ENCODE measurements around the gene MED12L.

MED12L gene

GRCh38 chr3:151327571-151328198, 242.2 kb downstream of the MED12L start:
- DNase-seq (ENCODE audit: low read depth in 2 of 2), result no peak

- DNase-seq (ENCODE audit: low read depth in 2 of 2), result peak in 1 of 2 donors; percentile 7
These were observed 243.0 kb downstream of the MED12L start for GRCh38 chr3:151328298-151328995.

- DNase-seq (ENCODE audit: low read depth in 2 of 2), result no peak
These were observed 243.9 kb downstream of the MED12L start, which contains the start of gene P2RY13 for GRCh38 chr3:151329363-151329762. Gene P2RY13 (minus strand): TSS chr3:151329549. CDS start chr3:151329528, 21 bp downstream.

GRCh38 chr3:151330379-151330778, 244.9 kb downstream of the MED12L start:
- no peak for DNase-seq (ENCODE audit: low read depth in 2 of 2)

- DNase-seq (ENCODE audit: low read depth in 2 of 2), result no peak
These were observed 245.4 kb downstream of the MED12L start for GRCh38 chr3:151330899-151331298.

GRCh38 chr3:151331696-151332095, 246.2 kb downstream of the MED12L start:
- no peak for DNase-seq (ENCODE audit: low read depth in 2 of 2)

- no peak for DNase-seq (ENCODE audit: low read depth in 2 of 2)
These were observed 260.4 kb downstream of the MED12L start for GRCh38 chr3:151345859-151346258.

- DNase-seq (ENCODE audit: low read depth in 2 of 2), result no peak
These were observed 260.8 kb downstream of the MED12L start for GRCh38 chr3:151346292-151346691.

GRCh38 chr3:151347432-151347831, 262.0 kb downstream of the MED12L start:
- DNase-seq (ENCODE audit: low read depth in 2 of 2), result no peak

GRCh38 chr3:151350656-151351055, 265.2 kb downstream of the MED12L start:
- no peak for DNase-seq (ENCODE audit: low read depth in 2 of 2)

GRCh38 chr3:151351219-151351618, 265.8 kb downstream of the MED12L start:
- DNase-seq (ENCODE audit: low read depth in 2 of 2), result no peak

- no peak for DNase-seq (ENCODE audit: low read depth in 2 of 2)
These were observed 266.2 kb downstream of the MED12L start for GRCh38 chr3:151351648-151352047.

GRCh38 chr3:151356794-151357462, 271.5 kb downstream of the MED12L start:
- DNase-seq (ENCODE audit: low read depth in 2 of 2), result no peak

- DNase-seq (ENCODE audit: low read depth in 2 of 2), result no peak
These were observed 272.0 kb downstream of the MED12L start for GRCh38 chr3:151357463-151357850.

GRCh38 chr3:151362751-151363174, 277.3 kb downstream of the MED12L start:
- DNase-seq (ENCODE audit: low read depth in 2 of 2), result no peak

GRCh38 chr3:151366993-151367392, 281.5 kb downstream of the MED12L start:
- DNase-seq (ENCODE audit: low read depth in 2 of 2), result no peak

- no peak for DNase-seq (ENCODE audit: low read depth in 2 of 2)
These were observed 282.0 kb downstream of the MED12L start for GRCh38 chr3:151367448-151367847.

GRCh38 chr3:151371526-151371925, 286.1 kb downstream of the MED12L start:
- DNase-seq (ENCODE audit: low read depth in 2 of 2), result no peak

GRCh38 chr3:151372063-151372820, 286.8 kb downstream of the MED12L start:
- no peak for DNase-seq (ENCODE audit: low read depth in 2 of 2)

GRCh38 chr3:151377768-151378385, 292.4 kb downstream of the MED12L start:
- DNase-seq (ENCODE audit: low read depth in 2 of 2), result no peak

GRCh38 chr3:151379083-151379734, 293.7 kb downstream of the MED12L start:
- DNase-seq (ENCODE audit: low read depth in 2 of 2), result no peak
